Inferior parietal cortex (tissue), 1 donor: ENCODE results near the gene PPIP5K2.
"Not testable (repeated sequence)": the region's sequence is repeated elsewhere in the genome, so short reads cannot be mapped to it uniquely, and the experiment has no call there.

Experiments used
- DNase-seq: peaks from one replicate; pipeline ENCODE4 v3.0.0-alpha.2; 2016; ENCODE audit errors: extremely low spot score

The PPIP5K2 gene

GRCh38 chr5:103207653-103208052 is 87.6 kb downstream of the PPIP5K2 start:
- DNase-seq: no peak

DNA sequence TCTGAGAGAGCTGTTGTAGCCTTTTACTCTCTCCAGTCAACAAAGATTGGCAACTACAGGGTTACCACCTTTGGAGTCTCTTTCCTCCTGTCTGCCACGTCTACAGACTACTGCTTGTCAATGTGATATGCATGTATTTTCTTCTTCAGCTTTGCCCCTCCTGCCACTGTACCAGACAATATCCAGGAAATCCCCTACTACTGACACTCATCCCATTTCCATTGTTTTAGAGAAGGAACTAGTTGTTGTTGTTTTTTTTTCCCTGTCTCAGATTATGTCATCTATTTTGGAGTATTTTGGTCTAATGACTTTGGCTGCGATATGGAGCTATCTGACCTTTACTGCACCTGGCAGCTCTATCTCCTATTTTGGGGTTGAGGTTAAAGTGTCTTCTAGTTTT is 88.4 kb downstream of the PPIP5K2 start:
- no peak for DNase-seq

GRCh38 chr5:103209065-103209464 is 89.0 kb downstream of the PPIP5K2 start:
- DNase-seq: no peak

- no peak for DNase-seq
Measured at GRCh38 chr5:103210952-103211351, 90.9 kb downstream of the PPIP5K2 start.

DNA sequence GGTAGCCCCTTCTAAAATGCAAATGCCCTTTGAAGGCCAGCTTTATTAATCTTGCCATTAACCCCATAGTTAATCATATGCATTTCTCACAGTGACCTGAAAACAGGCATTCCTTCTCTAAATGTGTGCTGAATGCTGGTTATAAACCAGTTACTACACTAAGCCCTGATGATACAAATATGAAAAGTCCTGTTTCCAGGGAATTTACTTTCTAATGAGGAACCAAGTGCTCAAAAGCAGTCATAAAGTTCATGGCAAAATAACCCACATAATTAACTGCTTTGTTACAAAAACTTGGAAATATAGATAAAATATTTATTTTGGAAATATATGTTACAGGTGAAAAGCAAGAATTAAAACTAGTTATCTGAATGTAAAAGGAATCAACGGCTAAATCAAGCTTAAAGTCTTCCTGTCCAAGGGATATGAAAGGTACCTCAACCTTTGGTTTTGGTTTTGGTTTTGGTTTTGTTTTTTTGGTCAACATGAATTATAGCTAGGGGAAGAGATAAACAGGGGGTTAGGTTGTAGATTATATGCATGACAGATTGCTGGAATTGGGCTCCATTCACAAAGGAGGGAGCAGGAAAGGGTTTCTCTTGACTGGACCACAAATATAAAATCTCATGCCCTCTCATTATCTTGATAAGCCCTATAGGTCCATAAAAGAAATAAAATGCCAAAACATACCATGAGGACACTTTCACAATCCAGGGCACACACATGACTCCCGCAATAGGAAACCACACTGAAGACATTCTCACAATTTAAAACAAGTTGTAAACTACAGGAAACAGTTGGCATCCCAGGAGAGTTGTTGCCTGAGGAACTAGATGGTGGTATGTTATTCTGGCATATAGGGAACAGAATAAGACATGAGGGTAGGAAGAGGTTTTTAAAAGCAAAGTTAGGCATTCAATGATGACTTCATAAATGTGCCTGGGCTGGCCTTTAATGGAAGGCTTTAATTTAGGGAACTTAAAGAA is 91.8 kb downstream of the PPIP5K2 start:
- DNase-seq: no peak

DNA sequence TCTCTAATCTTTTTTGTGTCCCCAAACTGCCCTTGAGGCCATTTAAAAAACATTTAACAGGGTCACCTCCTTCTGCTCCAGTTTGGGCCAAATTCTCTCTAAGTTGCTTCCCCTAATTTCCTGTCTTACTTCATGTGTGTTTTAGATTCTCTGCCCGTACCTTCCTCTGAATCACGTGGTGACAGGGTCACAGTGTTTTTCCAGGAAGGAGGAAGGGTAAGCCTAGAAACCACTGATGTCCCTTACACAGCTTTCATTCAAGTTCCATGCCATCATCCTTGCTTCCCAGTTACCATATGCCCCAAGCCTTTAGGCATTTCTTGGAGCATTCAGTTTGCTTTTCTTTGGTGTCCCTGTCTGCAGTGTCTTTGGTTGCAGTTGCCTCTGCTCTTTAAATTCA is 96.0 kb downstream of the PPIP5K2 start:
- DNase-seq: no peak

DNA sequence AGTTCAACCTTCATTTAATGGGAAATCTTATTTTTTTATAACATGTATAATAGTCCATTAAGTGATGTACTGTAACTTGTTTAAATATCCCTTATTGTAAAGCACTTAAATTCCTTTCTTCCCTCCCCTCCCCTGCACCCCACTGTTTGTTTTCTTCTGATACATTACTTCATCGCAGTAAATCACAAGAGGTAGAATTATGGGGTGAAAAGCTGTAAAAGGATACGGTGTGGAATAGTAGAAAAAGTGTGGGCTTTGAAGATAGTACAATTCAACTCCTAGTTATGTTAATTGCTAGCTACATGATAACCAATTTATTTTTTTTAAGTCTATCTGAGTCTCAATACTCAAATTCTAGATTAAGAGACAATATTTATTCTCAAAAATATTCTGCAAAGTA is 96.6 kb downstream of the PPIP5K2 start:
- DNase-seq: no peak

DNA sequence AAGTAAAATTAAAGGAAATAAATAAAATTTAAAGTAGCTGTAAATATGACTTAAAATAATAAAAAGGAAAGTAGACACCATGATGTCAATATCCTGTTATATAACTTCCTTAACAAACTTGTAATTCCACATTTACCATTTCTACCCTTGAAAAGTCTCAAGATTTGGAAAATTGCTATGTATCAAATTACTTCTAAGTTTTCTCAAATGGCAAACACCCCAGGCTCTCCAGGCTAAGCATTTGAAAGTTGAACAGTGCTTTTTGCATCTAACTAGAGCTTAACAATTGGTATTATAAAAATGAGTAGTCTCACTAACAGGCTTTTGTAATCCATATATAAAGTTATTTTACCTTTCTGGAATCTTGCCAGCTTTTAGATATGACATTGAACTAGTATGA is 97.0 kb downstream of the PPIP5K2 start:
- DNase-seq: no peak

DNA sequence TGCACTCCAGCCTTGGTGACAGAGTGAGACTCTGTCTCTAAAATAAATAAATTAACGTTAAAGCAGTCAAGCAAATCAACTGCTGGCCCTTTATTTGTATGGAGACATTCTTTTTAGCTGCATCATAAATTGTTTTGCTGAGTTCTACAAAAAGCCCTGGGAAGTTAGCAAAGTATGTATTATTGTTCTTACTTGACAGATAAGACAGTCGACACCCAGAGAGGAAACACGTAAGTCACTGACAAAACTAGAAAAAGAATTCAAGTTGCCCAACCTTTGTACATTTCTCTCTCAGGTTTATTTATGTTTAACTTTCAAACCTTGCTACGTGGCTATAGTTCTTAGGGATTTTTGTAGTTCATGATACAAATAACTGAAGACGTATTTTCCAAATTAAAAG is 98.1 kb downstream of the PPIP5K2 start:
- no peak for DNase-seq

DNA sequence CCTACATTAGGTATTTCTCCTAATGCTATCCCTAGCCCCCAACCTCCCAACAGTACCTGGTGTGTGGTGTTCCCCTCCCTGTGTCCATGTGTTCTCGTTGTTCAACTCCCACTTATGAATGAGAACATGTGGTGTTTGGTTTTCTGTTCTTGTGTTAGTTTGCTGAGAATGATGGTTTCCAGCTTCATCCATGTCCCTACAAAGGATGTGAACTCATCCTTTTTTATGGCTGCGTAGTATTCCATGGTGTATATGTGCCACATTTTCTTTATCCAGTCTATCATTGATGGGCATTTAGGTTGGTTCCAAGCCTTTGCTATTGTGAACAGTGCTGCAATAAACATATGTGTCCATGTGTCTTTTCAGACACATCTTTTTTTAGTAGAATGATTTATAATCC is 99.0 kb downstream of the PPIP5K2 start:
- DNase-seq: not testable (repeated sequence)

- DNase-seq: no peak
Measured at GRCh38 chr5:103223031-103223955, 103.2 kb downstream of the PPIP5K2 start.

DNA sequence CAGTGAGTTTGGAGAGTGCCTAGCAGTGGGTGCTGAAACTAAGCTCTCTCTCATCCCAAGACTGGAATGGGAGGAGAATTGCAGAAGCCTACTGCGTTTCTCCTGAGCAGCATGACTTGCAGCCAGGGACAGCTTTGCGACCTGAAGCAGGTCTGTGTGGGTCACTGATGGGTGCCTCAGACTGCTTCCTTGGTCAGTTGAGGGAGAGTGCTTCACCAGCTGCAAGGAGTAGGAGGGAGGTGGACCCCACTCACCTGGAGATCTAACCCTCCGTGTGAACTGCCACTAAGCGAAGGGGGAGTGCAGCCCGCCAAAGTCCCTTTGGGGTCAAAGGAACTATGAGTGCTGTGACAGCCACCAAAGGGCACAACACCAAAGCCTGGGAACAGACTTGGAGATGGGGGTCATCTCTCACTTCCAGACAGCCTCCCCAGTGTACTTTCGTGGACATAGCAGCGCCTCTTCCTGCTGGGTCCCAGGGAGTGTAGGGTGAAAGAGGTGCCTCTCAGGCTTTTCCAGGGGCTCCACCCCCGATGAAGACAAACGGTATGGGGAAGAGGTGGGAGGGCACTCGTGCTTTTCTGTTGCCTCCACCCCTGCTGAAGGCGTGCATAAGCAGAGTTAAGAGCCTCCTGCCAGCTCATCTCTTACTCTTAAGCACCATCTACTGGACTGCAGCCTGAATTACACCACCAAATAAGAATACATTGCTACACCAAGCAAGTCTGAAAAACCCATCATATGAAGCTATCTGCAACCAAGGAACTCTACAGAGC is 104.2 kb downstream of the PPIP5K2 start:
- DNase-seq: peak; percentile 66

DNA sequence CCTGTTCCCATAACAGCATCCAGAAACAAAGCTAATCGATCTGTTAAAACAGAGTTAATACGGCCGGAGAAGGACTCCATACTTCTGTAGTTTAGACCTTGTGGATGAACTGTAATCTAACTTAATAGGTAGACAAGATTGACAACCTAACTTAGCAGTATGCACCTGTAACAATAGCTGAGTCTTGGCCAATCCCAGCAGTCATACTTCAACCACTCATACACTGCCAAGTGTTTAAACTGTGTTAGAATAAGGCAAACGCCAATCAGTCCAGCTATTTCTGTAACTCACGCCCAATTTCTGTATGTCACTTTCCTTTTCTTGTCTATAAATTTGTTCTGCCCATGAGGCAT is 104.8 kb downstream of the PPIP5K2 start:
- DNase-seq: no peak

- DNase-seq: no peak
Measured at GRCh38 chr5:103228061-103228460, 108.0 kb downstream of the PPIP5K2 start.

GRCh38 chr5:103228588-103228987 is 108.5 kb downstream of the PPIP5K2 start:
- DNase-seq: no peak

GRCh38 chr5:103232393-103232999 is 112.4 kb downstream of the PPIP5K2 start:
- DNase-seq: peak; percentile 49

DNA sequence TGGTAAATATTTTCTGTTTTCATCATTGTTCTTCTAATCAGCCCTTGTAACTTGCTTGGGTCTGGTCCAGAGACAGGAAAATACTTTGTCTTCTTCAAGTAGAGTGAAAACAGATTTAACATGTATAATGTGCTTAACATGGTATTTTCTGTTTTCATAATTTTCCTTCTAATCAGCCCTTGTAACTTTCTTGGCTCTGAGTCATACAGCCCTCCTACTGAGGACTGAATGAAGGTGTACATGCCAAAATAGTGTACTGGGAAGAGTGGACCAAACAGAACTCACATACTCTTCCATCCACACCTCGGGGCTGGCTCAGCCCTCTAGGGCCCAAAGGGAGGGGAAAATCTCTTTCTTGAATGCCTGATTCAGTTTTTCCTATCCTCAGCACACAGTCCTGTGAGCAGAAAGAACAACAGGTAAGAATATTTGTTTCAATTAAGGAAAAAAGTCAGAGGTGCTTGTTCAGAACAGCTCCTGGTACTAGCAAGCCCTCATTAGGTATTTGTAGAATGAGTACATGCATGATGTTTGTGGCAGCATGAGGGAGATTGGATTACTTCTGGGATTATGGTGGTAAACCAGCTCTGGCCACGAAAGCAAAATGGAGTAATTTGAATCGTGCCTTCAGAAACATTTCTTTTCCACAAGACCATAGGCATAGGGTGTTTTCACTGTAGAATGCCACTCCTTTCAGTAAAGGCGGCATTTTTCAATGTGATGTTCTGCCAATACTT is 114.3 kb downstream of the PPIP5K2 start:
- DNase-seq: no peak

DNA sequence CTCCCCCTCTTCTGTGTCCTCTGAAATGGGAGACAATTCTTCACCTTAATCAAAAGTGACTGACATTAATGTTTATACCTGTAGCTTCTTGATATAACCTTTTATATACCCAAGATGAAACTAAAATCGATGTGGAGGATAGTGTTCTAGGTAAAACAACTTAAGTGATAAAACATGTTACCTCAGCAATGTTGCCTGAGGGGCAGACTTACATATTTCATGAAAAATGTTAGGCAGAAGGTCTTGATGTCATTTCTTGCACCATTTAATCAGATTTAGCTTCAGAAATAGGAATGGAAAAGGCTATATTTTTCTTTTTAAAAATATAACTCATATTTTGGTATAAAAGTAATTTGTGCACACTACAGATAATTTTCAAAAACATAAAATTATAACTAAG is 115.8 kb downstream of the PPIP5K2 start:
- no peak for DNase-seq

GRCh38 chr5:103237778-103238177 is 117.7 kb downstream of the PPIP5K2 start:
- DNase-seq: no peak

GRCh38 chr5:103243665-103244064 is 123.6 kb downstream of the PPIP5K2 start:
- DNase-seq: no peak

DNA sequence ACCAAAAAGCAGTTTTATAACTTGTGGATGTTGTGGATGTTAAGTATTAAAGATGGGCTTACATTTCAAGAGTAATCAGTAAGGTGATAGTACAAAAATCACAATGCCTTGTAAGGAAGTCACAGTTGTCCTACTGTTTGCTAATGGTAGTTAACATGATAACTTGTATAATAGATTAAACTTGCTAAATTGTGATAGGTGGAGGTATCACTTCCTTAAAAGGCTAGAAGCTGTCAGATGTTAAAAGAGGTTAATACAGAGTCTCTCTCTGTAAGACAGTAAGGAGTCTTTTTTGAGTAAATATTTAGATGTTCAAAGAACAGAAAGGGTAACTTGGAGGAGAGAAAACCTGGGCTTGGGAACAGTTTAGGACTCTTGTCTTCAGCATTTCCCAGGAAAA is 124.3 kb downstream of the PPIP5K2 start:
- DNase-seq: no peak
